Vagina (tissue), 2 donors: ENCODE measurements around the gene PIEZO2. TPM values are rescaled to one million over a fixed set of nuclear protein-coding genes. Genes with fewer than 3 reads are reported as not detected.

Experiments used
- DNase-seq, 2 donors: peaks; one replicate each; pipeline ENCODE4 v3.0.0-alpha.2; 2017; ENCODE audit errors: extremely low spot score in 2 of 2
- H3K27ac ChIP-seq: fragments of 200-600 bp; sonication (generic); one replicate; pipeline ENCODE4 v1.5.1; 2019
- H3K27me3 ChIP-seq: fragments of 200-600 bp; sonication (generic); one replicate; pipeline ENCODE4 v1.5.1; 2019
- H3K36me3 ChIP-seq, 2 donors: fragments of 200-600 bp; sonication (generic); one replicate each; pipeline ENCODE4 v1.5.1; 2017 to 2019
- H3K4me1 ChIP-seq: fragments of 200-600 bp; sonication (generic); one replicate; pipeline ENCODE4 v1.5.1; 2019
- H3K4me3 ChIP-seq, 2 donors: fragments of 200-600 bp; sonication (generic); 1 replicate in 1 of 2; 2 replicates in 1 of 2; pipeline ENCODE4 v1.5.1; 2016 to 2019
- H3K9me3 ChIP-seq: fragments of 200-600 bp; sonication (generic); one replicate; pipeline ENCODE4 v1.5.1; 2019
- POLR2A ChIP-seq, 2 donors: fragments of 450-650 bp; IDR thresholded peaks; one replicate each; pipeline ENCODE4 v1.6.1; 2017; ENCODE audit warnings: antibody characterized with exemption in 2 of 2, mild to moderate bottlenecking in 2 of 2, moderate library complexity in 2 of 2
- POLR2AphosphoS5 ChIP-seq, 2 donors: sonication (generic); formaldehyde crosslinking; IDR thresholded peaks; one replicate each; pipeline ENCODE4 v1.9.0; 2017; ENCODE audit warnings: antibody characterized with exemption in 2 of 2, mild to moderate bottlenecking in 2 of 2, low read depth in 1 of 2; ENCODE audit not compliant: insufficient read depth in 1 of 2
- intact Hi-C: fragments of 100-400 bp; cut with DNase I; formaldehyde crosslinking; loops from one replicate; pipeline ENCODE4 v1.15.1; 2023
- total RNA-seq: library from RNA; depleted of rRNA; stranded (reverse); fragments of >200 nt; gene quantifications from one replicate; pipeline ENCODE4 v1.2.3, GENCODE V29; 2016
- TF ChIP-seq, protein P1 (sequence below), 3 experiments: fragments of 450-650 bp in 2 of 3; fragments of 200-600 bp in 1 of 3; sonication (generic) in 1 of 3; IDR thresholded peaks; one replicate each; pipeline ENCODE4 v1.5.1; 2017 to 2019; ENCODE audit warnings: antibody characterized with exemption in 3 of 3, mild to moderate bottlenecking in 2 of 3, moderate library complexity in 2 of 3

PIEZO2 gene
- total RNA-seq, 1 donor from 2014 or later, result 5.9 TPM

DNA sequence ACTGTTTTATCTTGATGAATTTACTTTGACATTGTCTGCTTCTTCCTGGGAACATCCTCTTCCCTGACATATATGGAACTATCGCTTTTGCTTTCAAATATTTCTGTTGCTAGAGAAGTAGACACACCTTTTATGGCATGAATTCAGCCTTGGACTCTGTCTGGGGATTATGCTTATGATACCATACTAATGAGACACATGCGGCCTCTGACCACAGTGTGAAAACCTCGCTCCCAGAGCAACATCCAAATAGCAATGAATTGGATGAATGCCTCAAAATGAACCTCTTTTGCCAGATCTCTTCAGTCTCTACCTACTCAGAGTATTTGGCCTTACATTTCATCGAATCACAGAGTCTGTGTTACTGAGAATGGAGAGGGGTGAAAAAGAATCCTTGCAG, 70.9 kb downstream of the PIEZO2 start:
- no peak for DNase-seq
- no peaks in the 10 kb centered on the region for H3K27me3 ChIP-seq
- intact Hi-C loops, result no loop called here
- H3K9me3 ChIP-seq, result no peaks in the 10 kb centered on the region
- TF ChIP-seq POLR2A (IDR thresholded peaks at IDR 0.05) (no peak), POLR2AphosphoS5 (IDR thresholded peaks at IDR 0.05; ENCODE audit: insufficient read depth in 1 of 2, low read depth in 1 of 2) (no peak)
- TF ChIP-seq, protein P1, sequence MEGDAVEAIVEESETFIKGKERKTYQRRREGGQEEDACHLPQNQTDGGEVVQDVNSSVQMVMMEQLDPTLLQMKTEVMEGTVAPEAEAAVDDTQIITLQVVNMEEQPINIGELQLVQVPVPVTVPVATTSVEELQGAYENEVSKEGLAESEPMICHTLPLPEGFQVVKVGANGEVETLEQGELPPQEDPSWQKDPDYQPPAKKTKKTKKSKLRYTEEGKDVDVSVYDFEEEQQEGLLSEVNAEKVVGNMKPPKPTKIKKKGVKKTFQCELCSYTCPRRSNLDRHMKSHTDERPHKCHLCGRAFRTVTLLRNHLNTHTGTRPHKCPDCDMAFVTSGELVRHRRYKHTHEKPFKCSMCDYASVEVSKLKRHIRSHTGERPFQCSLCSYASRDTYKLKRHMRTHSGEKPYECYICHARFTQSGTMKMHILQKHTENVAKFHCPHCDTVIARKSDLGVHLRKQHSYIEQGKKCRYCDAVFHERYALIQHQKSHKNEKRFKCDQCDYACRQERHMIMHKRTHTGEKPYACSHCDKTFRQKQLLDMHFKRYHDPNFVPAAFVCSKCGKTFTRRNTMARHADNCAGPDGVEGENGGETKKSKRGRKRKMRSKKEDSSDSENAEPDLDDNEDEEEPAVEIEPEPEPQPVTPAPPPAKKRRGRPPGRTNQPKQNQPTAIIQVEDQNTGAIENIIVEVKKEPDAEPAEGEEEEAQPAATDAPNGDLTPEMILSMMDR (IDR thresholded peaks at IDR 0.05), result no peak
- H3K4me1 ChIP-seq, result no peaks in the 10 kb centered on the region
- H3K4me3 ChIP-seq, result no peak overlapping the region
- H3K27ac ChIP-seq, result no peak overlapping the region
- H3K36me3 ChIP-seq, result no peaks in the 10 kb centered on the region

GRCh38 chr18:11077548-11078187, 71.7 kb downstream of the PIEZO2 start:
- TF ChIP-seq, protein P1 (IDR thresholded peaks at IDR 0.05), result no peak
- TF ChIP-seq POLR2AphosphoS5 (IDR thresholded peaks at IDR 0.05; ENCODE audit: insufficient read depth in 1 of 2, low read depth in 1 of 2), result no peak
- TF ChIP-seq POLR2A (IDR thresholded peaks at IDR 0.05), result no peak
- H3K27ac ChIP-seq, result no peak overlapping the region
- no peak for DNase-seq
- no peaks in the 10 kb centered on the region for H3K36me3 ChIP-seq
- no peaks in the 10 kb centered on the region for H3K4me1 ChIP-seq
- no peaks in the 10 kb centered on the region for H3K9me3 ChIP-seq
- H3K27me3 ChIP-seq, result no peaks in the 10 kb centered on the region
- intact Hi-C loops, result no loop called here
- no peak overlapping the region for H3K4me3 ChIP-seq

- H3K9me3 ChIP-seq, result no peaks in the 10 kb centered on the region
- no peaks in the 10 kb centered on the region for H3K36me3 ChIP-seq
- no peak for DNase-seq
- H3K4me3 ChIP-seq, result no peak overlapping the region
- no peaks in the 10 kb centered on the region for H3K27me3 ChIP-seq
- H3K27ac ChIP-seq, result no peak overlapping the region
- no peak for TF ChIP-seq POLR2A (IDR thresholded peaks at IDR 0.05)
- intact Hi-C loops, result no loop called here
- H3K4me1 ChIP-seq, result no peaks in the 10 kb centered on the region
Observed at GRCh38 chr18:11074889-11075288, 74.5 kb downstream of the PIEZO2 start.

DNA sequence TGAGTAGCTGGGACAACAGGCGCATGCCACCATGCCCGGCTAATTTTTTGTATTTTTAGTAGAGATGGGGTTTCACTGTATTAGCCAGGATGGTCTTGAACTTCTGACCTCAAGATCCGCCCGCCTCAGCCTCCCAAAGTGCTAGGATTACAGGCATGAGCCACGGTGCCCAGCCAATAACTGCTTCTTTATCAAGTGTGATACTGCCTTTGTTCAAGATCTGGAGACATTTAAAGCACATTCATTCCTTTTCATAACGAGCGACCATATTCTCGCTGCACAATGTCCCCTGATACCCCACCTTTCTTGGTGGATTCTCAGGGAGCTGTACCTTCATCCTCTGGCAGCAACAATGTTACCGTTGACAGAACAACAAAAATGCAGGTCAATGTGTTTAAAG, 75.4 kb downstream of the PIEZO2 start:
- no peaks in the 10 kb centered on the region for H3K36me3 ChIP-seq
- TF ChIP-seq, protein P1 (IDR thresholded peaks at IDR 0.05), result no peak
- TF ChIP-seq POLR2AphosphoS5 (IDR thresholded peaks at IDR 0.05; ENCODE audit: insufficient read depth in 1 of 2, low read depth in 1 of 2) (no peak), POLR2A (IDR thresholded peaks at IDR 0.05) (no peak)
- intact Hi-C loops, result no loop called here
- H3K27ac ChIP-seq, result no peak overlapping the region
- no peaks in the 10 kb centered on the region for H3K27me3 ChIP-seq
- no peaks in the 10 kb centered on the region for H3K4me1 ChIP-seq
- no peak for DNase-seq
- no peaks in the 10 kb centered on the region for H3K9me3 ChIP-seq
- no peak overlapping the region for H3K4me3 ChIP-seq

DNA sequence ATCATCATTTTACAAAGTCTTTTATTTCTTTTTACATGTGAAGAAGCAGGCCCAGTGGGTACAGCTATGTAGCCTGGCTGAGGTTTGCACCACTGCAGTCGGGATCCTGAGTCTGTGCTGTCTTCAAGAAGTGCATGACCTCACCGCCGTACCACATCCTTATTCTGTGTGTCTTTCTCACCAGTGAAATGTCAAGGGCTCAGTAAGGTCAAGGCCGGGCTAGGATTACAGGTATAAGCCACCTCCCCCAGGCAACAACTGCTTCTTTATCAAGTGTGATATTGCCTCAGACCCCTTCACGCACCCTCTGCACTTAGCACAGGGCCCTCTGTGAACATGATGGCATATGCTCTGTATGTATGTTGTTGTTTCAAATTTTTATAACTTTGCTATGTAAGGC, 76.7 kb downstream of the PIEZO2 start:
- Histone ChIP-seq H3K27me3 (no peaks in the 10 kb centered on the region), H3K4me3 (no peak overlapping the region), H3K4me1 (no peaks in the 10 kb centered on the region), H3K27ac (no peak overlapping the region), H3K9me3 (no peaks in the 10 kb centered on the region), H3K36me3 (no peaks in the 10 kb centered on the region)
- TF ChIP-seq, protein P1 (IDR thresholded peaks at IDR 0.05), result no peak
- intact Hi-C loops, result no loop called here
- DNase-seq, result no peak
